Stomach (tissue), 4 donors: ENCODE measurements around the gene WFDC1.

ENCODE experiments used
- EP300 ChIP-seq: sonication (generic); formaldehyde crosslinking; IDR thresholded peaks from one replicate; pipeline ENCODE4 v1.6.1; 2017; ENCODE audit warnings: antibody characterized with exemption
- POLR2A ChIP-seq, 4 donors: fragments of 450-650 bp; IDR thresholded peaks; one replicate each; pipeline ENCODE4 v1.6.1; 2016; ENCODE audit warnings: antibody characterized with exemption in 4 of 4, control low read depth in 2 of 4, mild to moderate bottlenecking in 1 of 4, moderate library complexity in 1 of 4
- POLR2AphosphoS5 ChIP-seq, 3 donors: sonication (generic); formaldehyde crosslinking; IDR thresholded peaks; one replicate each; pipeline ENCODE4 v1.6.1; 2016; ENCODE audit warnings: antibody characterized with exemption in 3 of 3
- TF ChIP-seq, protein P1 (sequence below), 7 experiments: fragments of 450-650 bp in 4 of 7; fragments of 200-600 bp in 3 of 7; sonication (generic) in 3 of 7; IDR thresholded peaks; one replicate each; pipeline ENCODE4 v1.5.1; 2016 to 2019; ENCODE audit warnings: antibody characterized with exemption in 7 of 7, control low read depth in 2 of 7, mild to moderate bottlenecking in 1 of 7

DNA sequence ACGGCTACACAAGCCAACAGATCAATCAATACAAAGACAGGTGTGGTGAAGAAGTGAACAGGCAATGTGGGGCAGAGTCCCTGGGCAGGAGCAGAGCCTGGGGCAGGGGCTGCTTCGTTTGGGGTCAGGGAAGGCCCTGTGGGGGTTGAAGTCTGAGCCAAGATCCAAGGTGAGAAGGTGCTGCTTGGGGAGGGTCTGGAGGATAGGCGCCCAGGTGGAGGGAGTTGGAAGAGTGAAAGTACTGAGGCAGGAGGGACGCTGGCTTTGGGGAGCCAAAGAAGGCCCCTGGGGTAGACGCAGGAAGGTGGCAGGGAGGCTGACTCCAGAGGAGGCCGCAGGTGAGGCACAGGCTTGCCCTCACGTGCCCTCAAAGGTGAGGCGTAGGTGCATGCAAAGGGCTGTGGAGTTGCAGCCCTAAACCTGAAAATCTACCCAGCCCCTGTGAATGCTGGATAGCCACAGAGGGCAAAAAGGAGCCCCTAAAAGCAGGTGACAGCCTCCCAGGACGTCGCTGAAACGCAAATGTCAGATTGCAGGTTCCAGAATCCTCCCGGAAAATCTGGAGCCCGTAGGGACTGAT is 33.3 kb downstream of the WFDC1 start:
- TF ChIP-seq, protein P1, sequence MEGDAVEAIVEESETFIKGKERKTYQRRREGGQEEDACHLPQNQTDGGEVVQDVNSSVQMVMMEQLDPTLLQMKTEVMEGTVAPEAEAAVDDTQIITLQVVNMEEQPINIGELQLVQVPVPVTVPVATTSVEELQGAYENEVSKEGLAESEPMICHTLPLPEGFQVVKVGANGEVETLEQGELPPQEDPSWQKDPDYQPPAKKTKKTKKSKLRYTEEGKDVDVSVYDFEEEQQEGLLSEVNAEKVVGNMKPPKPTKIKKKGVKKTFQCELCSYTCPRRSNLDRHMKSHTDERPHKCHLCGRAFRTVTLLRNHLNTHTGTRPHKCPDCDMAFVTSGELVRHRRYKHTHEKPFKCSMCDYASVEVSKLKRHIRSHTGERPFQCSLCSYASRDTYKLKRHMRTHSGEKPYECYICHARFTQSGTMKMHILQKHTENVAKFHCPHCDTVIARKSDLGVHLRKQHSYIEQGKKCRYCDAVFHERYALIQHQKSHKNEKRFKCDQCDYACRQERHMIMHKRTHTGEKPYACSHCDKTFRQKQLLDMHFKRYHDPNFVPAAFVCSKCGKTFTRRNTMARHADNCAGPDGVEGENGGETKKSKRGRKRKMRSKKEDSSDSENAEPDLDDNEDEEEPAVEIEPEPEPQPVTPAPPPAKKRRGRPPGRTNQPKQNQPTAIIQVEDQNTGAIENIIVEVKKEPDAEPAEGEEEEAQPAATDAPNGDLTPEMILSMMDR (IDR thresholded peaks at IDR 0.05): no peak
- TF ChIP-seq POLR2A (IDR thresholded peaks at IDR 0.05) (no peak), POLR2AphosphoS5 (IDR thresholded peaks at IDR 0.05) (no peak), EP300 (no peak)
